GM21381 (cell line): Measurements from ENCODE around the gene PRODH2.
"Not testable (repeated sequence)": the region's sequence is repeated elsewhere in the genome, so short reads cannot be mapped to it uniquely, and the experiment has no call there.

ENCODE experiments used
- ATAC-seq: cut with Tn5 transposase; IDR thresholded peaks from one replicate; pipeline ENCODE4 v1.9.1; 2021; ENCODE audit warnings: mild to moderate bottlenecking, moderate library complexity; ENCODE audit not compliant: unreplicated experiment

Gene PRODH2

DNA sequence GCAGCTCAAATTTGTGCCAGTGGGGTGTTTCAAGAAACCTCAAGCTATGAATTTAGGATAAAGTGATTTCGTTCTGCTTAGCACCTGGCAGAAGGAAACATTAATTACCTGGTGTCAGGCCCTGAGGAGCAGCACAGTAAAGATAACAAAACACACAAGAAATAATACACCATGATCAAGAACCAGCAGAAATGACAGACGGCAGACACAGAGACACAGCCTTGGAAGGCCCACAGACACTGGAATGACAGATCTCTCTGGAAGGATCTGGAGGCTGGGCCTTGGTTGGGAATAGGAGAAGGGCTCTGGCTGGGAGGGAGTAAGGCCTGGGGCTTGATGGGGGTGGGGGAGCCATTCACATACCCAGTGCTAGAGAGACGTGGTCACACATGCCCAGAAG is 10.8 kb downstream of the PRODH2 start:
- no peak for ATAC-seq

DNA sequence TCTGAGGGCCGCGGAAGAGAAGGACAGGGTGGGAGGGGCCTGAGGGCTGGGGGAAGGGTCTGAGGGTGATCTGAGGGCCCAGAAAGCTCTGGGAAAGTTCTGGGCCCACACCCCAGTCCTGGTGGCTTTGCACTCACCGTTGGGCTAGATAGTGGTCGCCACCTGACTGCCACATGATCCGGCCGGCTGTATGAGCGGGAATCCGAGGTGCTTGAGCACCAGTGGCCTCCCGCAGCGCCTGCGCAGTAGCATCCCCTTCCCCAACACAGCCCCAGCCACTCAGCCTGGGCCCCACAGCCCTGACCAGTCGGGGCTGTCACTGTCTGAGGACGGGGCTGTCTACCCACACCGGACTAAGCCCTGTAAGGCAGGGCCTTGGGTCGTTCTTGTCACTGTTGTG is 15.0 kb downstream of the PRODH2 start:
- ATAC-seq: no peak

DNA sequence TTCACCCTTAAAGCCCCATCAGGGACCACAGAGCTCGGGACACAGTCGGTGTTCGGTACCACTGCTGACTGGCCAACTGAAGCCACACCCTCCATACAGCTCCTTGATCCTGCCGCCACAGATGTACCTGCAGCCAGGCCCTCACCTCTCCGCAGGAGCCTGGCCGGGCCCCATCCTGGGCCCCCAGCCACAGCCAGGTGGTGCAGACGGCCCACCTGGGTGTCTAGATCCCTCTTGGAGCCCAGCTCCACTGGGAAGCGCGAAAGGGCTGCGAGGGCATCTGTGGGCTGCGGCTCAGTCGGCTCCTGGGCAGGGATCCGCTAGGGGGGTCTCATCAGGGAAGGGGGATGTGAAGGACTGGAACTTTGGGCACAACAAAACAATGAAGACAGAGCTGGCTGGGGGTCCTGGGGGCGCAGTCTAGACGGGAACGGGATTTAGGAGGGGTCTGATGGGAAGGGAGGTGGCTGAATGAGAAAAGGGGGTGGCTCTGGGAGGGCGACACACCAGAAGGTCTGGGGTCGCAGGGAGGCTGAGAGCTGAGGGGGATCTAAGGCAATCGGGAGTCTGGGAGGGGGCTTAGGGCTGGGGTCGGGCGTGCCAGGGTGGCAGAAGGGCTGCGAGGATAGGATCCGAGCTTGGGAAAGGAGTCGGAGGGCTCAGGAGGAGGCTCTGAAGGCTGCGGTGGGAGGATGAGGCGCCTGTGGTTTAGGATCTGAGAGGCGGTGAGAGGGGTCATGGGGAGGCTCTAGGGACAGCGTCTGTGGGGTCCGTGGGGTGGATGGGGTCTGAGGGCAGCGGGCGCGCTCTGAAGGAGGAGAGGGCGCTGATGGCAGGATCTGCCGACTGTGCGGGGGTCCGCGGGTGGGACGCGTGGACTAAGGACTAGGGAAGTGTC is 15.8 kb downstream of the PRODH2 start:
- no peak for ATAC-seq

DNA sequence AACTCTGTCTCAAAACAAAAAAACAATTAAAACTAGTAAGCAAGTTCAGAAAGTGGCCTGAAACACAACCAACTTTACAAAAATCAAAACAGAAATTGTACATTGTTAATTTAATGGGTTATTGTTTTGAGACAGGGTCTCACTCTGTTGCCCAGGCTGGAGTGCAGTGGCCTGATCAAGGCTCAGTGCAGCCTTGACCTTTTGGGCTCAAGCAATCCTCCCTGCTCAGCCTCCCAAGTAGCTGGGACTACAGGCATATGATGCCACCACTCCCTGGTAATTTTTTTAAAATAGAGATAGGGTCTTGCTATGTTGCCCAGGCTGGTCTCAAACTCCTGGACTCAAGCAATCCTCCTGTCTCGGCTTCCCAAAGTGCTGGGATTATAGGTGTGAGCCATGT is 17.1 kb downstream of the PRODH2 start:
- ATAC-seq: not testable (repeated sequence)

GRCh38 chr19:35793381-35794165 is 19.1 kb downstream of the PRODH2 start:
- ATAC-seq: no peak

DNA sequence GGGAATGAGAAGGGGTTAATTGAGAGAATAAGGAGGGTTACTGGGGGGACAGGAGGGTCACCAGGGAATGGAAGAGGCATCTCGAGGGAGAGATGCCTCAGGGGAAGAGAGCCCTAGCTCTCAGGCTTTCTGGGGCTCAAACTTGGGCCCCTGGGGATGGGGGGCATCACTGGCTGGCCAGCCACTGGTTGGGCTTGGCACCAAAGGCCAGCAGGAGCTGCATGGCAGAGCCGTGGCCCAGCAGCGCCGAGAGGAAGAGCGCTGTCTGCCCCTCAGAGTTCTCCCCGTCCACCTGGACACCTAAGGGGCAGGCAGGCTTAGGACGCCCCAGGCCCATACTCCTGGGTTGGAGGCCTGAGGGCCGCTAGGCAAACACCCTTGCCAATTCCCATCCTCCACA is 19.8 kb downstream of the PRODH2 start:
- ATAC-seq: no peak

- no peak for ATAC-seq
These were observed 20.3 kb downstream of the PRODH2 start for GRCh38 chr19:35792312-35792711.

DNA sequence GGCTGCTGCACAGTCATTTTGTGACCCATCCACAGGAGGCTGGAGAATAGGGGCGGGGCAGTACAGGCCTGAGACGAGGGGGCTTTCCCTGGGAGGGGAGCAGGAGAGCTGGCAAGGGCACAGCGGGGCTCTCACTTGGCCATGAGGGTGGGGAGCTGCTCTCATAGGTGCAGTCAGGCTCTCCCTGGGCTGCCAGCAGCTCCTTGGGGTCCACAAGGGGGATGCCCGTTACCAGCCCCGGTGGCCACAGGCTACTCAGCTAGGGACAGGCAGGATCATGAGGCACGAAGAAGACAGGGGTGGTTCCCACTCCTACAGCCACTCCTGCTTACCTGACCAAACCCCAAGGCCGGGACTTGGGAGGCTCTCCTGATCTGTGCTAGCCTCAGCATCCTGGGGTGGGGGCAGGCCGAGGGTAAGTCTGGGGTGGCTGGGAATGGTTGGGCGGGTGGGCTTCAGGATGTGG is 20.8 kb downstream of the PRODH2 start:
- no peak for ATAC-seq

DNA sequence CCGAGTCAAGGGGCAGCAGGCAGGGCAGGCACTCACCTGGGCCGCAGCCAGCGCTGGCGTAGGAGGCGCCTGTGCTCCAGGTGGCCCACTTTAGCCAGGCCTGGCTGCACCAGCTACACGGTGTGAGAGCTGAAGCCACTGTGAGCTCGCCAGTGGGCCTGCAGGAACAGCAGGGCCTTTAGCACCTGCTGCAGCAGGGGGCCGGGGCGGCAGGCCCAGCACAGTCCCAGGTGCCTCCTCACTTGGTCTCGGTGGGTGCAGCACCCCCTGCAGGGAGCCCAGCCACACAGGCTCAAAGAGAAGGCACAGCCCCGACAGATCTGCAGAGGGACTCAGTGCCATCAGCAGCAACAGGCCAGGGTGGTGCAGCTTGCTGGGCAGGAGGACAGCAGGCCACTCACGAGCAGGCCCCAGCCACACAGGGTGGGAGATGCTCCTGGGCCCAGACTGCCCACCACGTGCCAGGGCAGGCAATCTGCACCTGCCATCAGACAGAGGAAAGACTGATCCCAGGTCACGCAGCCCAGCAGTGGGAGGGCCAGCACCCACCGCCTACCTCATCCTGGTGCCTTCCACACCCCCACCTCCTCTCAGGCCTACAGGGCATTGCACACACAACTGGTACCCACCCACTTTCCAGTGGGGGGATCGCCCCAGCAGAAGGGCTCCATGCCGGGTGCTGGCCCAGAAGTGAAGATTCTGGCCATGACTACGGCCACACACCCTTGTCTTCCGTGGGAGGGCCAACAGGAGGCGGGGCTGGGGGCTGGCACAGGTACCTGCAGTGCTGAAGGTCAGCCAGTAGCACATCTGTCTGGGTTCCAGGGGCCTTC is 21.4 kb downstream of the PRODH2 start:
- no peak for ATAC-seq

DNA sequence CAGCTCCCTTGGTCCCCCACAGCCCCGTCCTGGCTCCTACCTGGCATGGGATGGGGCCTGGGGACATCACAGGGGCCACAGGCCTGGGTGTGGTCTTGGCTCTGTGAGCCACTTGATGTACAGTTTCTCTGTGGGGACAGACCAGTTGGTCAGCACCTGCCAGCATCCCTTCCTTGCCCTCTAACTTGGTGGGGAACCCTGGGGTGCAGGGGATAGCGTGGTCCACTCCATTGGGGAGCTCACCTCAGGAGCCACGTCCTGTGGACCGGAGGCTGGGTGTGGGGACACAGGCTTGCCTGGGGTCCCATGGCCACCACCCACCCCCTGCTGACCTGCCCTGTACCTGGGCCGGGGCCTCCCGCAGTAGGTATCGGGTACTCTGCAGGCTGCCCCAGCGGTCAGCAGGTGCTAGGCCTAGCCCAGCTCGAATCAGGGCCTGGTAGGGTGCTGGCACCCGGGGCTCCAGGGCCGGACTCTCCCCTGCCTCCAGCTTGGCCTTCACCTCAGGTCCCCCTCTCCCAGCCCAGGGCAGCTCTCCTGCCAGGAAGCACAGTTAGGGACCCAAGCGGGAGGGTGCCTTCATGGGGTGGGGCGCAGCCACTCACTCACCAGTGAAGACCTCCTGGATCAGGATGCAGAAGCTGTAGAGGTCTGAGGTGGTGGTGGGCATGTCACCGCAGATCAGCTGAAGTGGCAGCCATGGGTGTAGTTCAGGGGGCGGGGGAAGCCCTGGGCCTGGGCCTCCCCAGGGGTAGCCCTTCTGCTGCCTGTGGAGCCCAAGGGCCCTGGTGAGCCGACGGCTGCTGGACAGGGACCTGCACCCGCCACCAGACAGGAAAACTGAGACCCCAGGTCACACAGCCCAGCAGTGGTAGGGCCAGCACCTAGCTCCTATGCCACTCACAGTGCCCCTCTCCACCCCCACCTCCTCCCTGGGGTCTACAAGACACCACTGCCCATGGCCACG is 22.4 kb downstream of the PRODH2 start:
- ATAC-seq: no peak

DNA sequence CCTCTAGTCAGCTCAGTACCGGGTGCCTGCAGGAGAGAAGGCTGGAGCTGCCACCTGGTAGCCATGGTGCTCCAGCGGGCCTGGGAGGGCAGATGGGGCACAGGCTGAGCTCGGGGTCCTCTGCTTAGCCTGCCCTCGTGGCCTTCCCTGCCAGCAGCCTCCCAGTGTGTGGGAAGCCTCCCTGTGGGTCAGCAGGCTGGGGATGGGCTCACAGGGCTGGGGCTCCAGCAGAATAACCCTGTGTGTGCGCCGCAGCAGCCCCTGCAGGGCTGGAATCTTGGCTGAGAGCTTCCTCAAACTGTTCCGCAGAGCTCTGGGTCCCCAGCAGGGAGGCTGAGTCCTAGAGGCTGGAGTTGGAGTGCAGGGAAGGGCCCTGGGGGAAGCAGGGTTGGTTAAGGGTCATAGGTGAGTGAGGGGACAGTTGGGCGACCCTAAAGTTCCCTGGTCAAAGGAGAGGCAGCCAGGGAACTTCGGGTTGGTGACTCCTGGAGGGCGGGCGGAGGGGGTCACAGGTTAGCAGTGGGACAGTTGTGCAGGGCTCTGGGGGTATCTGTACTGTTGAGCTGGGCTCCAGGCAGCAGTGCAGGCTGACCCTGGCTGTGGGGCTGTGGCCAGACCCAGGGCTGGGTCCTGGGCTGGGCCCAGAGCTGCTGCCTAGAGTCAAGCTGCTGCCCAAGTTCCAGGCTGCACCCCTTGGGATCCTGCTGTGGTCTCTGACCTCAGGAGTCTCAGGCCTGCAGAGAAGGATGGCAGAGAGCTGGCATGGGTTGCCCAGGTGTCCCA is 23.3 kb downstream of the PRODH2 start:
- ATAC-seq: no peak

DNA sequence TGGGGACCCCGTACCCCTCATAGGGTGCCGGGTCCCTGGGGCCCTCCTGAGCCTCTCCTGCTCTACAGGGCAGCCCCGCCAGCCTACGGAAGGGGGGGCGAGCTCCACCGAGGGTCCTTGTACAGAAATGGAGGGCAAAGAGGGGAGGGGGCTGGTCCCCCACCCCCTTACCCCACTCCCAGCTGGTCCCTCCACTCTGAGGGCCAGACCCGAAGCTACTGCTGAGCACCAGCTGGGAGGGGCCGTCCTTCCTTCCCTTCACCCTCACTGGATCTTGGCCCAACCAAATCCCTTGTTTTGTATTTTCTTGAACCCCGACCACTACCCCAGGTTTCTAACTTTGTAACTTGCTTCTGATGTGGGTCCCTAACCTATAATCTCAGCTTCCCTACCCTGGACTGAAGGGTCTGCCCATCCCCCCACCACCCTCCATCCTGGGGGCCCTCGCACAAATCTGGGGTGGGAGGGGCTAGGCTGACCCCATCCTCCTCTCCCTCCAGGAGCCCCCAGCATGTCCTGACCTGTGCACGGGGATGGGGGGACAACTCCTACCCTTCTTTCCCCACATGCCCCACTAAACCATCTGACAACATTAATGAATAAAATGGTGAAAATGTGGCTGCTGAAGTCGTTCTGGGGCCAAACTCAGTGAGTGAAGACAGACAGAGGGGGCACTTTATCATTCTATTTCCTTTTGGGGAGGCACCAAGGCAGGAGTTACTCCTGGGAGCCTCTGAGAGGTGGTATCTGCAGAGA is 24.3 kb downstream of the PRODH2 start:
- no peak for ATAC-seq

GRCh38 chr19:35787227-35787799 is 25.3 kb downstream of the PRODH2 start:
- ATAC-seq: no peak

DNA sequence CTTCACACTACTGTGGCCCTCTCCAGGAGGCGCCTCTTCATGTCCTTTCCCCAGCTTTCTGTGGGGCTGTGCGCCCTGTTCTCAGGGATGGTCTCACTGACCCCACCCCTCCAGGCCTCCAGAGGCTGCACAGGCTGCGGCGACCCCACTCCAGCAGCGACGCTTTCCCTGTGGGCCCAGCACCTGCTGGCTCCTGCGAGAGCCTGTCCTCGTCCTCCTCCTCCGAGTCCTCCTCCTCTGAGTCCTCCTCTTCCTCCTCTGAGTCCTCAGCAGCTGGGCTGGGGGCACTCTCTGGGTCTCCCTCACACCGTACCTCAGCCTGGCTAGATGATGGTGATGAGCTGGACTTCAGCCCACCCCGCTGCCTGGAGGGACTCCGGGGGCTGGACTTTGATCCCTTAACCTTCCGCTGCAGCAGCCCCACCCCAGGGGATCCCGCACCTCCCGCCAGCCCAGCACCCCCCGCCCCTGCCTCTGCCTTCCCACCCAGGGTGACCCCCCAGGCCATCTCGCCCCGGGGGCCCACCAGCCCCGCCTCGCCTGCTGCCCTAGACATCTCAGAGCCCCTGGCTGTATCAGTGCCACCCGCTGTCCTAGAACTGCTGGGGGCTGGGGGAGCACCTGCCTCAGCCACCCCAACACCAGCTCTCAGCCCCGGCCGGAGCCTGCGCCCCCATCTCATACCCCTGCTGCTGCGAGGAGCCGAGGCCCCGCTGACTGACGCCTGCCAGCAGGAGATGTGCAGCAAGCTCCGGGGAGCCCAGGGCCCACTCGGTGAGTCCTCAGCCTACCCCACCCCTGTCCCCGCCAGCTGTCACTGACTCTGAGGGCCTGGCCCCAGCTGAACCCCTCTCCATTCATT is 26.1 kb downstream of the PRODH2 start:
- no peak for ATAC-seq

- no peak for ATAC-seq
These were observed 27.4 kb downstream of the PRODH2 start for GRCh38 chr19:35785339-35785627.

DNA sequence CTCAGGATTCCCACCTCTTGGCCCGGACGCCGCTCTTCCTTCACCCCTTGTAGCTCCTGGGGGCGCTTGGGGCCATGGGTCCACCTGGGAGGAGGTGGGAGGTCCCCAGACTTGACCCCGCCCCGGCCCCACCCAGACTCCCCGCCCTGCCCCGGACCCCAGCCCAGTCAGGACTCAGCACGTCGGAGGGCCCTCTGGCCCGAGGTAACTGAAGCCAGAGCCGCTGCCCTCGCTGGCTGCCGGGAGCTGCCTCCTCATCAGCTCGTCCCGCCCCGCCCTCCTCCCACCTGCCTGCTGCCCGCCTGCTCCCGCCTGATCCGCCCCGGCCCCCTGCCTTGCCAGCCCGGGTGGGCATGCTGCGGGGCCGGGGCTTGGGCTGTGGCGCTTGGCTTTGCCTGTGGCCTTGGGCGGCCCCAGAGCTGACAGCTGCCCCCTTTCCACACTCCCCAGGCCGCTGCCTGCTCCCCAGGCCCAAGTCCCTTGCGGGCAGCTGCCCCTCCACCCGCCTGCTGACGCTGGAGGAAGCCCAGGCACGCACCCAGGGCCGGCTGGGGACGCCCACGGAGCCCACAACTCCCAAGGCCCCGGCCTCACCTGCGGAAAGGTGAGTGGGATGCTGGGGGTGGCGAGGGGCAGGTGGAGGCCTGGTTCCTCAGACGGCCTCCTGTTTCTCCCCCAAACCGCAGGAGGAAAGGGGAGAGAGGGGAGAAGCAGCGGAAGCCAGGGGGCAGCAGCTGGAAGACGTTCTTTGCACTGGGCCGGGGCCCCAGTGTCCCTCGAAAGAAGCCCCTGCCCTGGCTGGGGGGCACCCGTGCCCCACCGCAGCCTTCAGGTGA is 27.9 kb downstream of the PRODH2 start:
- no peak for ATAC-seq
